Smooth muscle cell (in vitro differentiated cells): ENCODE results near the gene ABCA4. TPM values are rescaled to one million over a fixed set of nuclear protein-coding genes. Genes with fewer than 3 reads are reported as not detected.
A peak's percentile ranks its signal among the peaks of the same experiment; 100 is the strongest.

ENCODE experiments used
- DNase-seq: peaks from one replicate; lab custom pipeline; 2025; ENCODE audit not compliant: unreplicated experiment; lab: John Stamatoyannopoulos, UW
- H2AFZ ChIP-seq: fragments of 200-600 bp; sonication (generic); 2 replicates; pipeline ENCODE4 v1.6.0; 2016; ENCODE audit warnings: antibody characterized with exemption, low read depth, mild to moderate bottlenecking
- H3F3A ChIP-seq: fragments of 200-600 bp; sonication (generic); 2 replicates; pipeline ENCODE4 v1.6.0; 2017; ENCODE audit warnings: antibody characterized with exemption, low read depth
- H3K27ac ChIP-seq: fragments of 200-600 bp; sonication (generic); 2 replicates; pipeline ENCODE4 v1.5.1; 2016; ENCODE audit warnings: low read depth, mild to moderate bottlenecking
- H3K27me3 ChIP-seq: fragments of 200-600 bp; sonication (generic); 2 replicates; pipeline ENCODE4 v1.6.1; 2016; ENCODE audit warnings: low read depth, mild to moderate bottlenecking
- H3K36me3 ChIP-seq: fragments of 200-600 bp; sonication (generic); 2 replicates; pipeline ENCODE4 v1.5.1; 2016; ENCODE audit warnings: low read depth
- H3K4me1 ChIP-seq: fragments of 200-600 bp; sonication (generic); 2 replicates; pipeline ENCODE4 v1.5.1; 2016; ENCODE audit warnings: low read depth
- H3K4me2 ChIP-seq: fragments of 200-600 bp; sonication (generic); 2 replicates; pipeline ENCODE4 v1.6.0; 2016; ENCODE audit warnings: mild to moderate bottlenecking
- H3K4me3 ChIP-seq: fragments of 200-600 bp; sonication (generic); 2 replicates; pipeline ENCODE4 v1.5.1; 2016; ENCODE audit warnings: mild to moderate bottlenecking
- H3K79me2 ChIP-seq: fragments of 200-600 bp; sonication (generic); 2 replicates; pipeline ENCODE4 v1.6.0; 2016; ENCODE audit warnings: low read depth, mild to moderate bottlenecking
- H3K9ac ChIP-seq: fragments of 200-600 bp; sonication (generic); 2 replicates; pipeline ENCODE4 v1.6.0; 2016; ENCODE audit warnings: low read depth
- H3K9me3 ChIP-seq: fragments of 200-600 bp; sonication (generic); replicated peaks from 2 replicates; pipeline ENCODE4 v1.5.1; 2016; ENCODE audit warnings: low read depth
- H4K20me1 ChIP-seq: fragments of 200-600 bp; sonication (generic); 2 replicates; pipeline ENCODE4 v1.6.0; 2016; ENCODE audit warnings: low read depth
- CTCF ChIP-seq: fragments of 200-600 bp; sonication (generic); IDR thresholded peaks from 2 replicates; pipeline ENCODE4 v1.5.1; 2017; ENCODE audit warnings: borderline replicate concordance, mild to moderate bottlenecking, antibody characterized with exemption; ENCODE audit not compliant: insufficient read depth, poor library complexity, severe bottlenecking
- WGBS: methylation state at CpG from one replicate; pipeline ENCODE4 v1.1.7; 2016; ENCODE audit warnings: low lambda C conversion rate; 5-methylcytosine and 5-hydroxymethylcytosine counted together
- polyA plus RNA-seq: library from polyadenylated mRNA; unstranded; fragments of >200 nt; fragmentation: Nextera tagmentation; extraction: Ambion mirVana; gene quantifications from 2 replicates; pipeline ENCODE4 v1.2.1, GENCODE V29; 2016
- total RNA-seq: library from RNA; depleted of rRNA; stranded (reverse); fragments of >200 nt; gene quantifications from 2 replicates; pipeline ENCODE4 v1.2.3, GENCODE V29; 2014

The ABCA4 gene
- total and polyA plus RNA-seq, 2 experiments from 2014 or later: 0.46 to 0.99 TPM

DNA sequence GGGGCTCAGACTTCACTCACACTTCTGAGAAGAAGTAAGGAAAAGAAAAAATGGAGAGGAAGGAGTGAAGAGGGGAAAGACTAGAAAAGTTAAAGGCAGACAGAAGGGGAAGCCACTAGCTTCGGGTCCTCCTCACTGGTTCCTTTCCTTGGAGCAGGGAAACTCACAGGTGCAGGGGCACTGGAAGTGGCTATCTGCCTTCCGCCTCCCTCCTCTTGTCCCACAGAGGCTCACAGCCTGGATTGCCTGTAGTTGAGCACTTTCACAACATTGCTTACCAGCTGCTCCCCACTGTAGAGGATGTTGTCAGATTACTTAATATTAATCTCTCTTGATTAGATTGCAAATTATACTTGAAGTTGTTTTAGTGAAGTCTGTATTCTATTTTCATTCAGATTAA lies 21.6 kb upstream of the ABCA4 start:
- no peaks in the 10 kb centered on the region for H3K4me1 ChIP-seq
- H3K27ac ChIP-seq: no peak overlapping the region
- 89% methylated on average over 2 of the region's 2 CpGs for WGBS
- TF ChIP-seq CTCF: no peak
- no peaks in the 10 kb centered on the region for H3K79me2 ChIP-seq
- peaks cover 13% of the 10 kb centered on the region for H3F3A ChIP-seq
- no peaks in the 10 kb centered on the region for H3K27me3 ChIP-seq
- no peak overlapping the region for H2AFZ ChIP-seq
- H3K9ac ChIP-seq: no peak overlapping the region
- no peaks in the 10 kb centered on the region for H4K20me1 ChIP-seq
- DNase-seq: no peak
- H3K36me3 ChIP-seq: no peaks in the 10 kb centered on the region
- H3K4me3 ChIP-seq: no peak overlapping the region
- no peak overlapping the region for H3K4me2 ChIP-seq
- H3K9me3 ChIP-seq: no peaks in the 10 kb centered on the region

GRCh38 chr1:94142022-94142421 lies 21.1 kb upstream of the ABCA4 start:
- H3K9ac ChIP-seq: no peak overlapping the region

GRCh38 chr1:94132111-94132510 lies 11.2 kb upstream of the ABCA4 start:
- no peak for TF ChIP-seq CTCF
- Histone ChIP-seq H3K9me3 (no peaks in the 10 kb centered on the region), H3F3A (peaks cover 8% of the 10 kb centered on the region), H3K4me3 (no peak overlapping the region), H2AFZ (no peak overlapping the region), H3K36me3 (no peaks in the 10 kb centered on the region), H3K9ac (no peak overlapping the region), H3K79me2 (no peaks in the 10 kb centered on the region), H3K27ac (no peak overlapping the region), H3K27me3 (no peaks in the 10 kb centered on the region), H4K20me1 (no peaks in the 10 kb centered on the region), H3K4me2 (peak overlapping the region; percentile 49), H3K4me1 (no peaks in the 10 kb centered on the region)
- WGBS: 29% methylated on average over 5 of the region's 5 CpGs
- DNase-seq: no peak

More at GRCh38 chr1:94142022-94142421, 21.1 kb upstream of the ABCA4 start:
- H3K4me1 ChIP-seq: no peaks in the 10 kb centered on the region
- H3K9me3 ChIP-seq: no peaks in the 10 kb centered on the region
- H3K27ac ChIP-seq: no peak overlapping the region
- no peak overlapping the region for H3K4me3 ChIP-seq
- H3F3A ChIP-seq: peaks cover 13% of the 10 kb centered on the region
- no peaks in the 10 kb centered on the region for H3K27me3 ChIP-seq
- WGBS: 35% methylated on average over 1 of the region's 1 CpG
- no peaks in the 10 kb centered on the region for H3K36me3 ChIP-seq
- H4K20me1 ChIP-seq: no peaks in the 10 kb centered on the region
- no peak overlapping the region for H2AFZ ChIP-seq
- no peaks in the 10 kb centered on the region for H3K79me2 ChIP-seq
- H3K4me2 ChIP-seq: no peak overlapping the region
- no peak for TF ChIP-seq CTCF
- DNase-seq: no peak

GRCh38 chr1:94130851-94131595 lies 10.1 kb upstream of the ABCA4 start:
- DNase-seq: no peak
- Histone ChIP-seq H3K27ac (peak overlapping the region; percentile 61), H3F3A (peaks cover 8% of the 10 kb centered on the region), H3K79me2 (no peaks in the 10 kb centered on the region), H3K4me2 (peak overlapping the region; percentile 49), H3K36me3 (no peaks in the 10 kb centered on the region), H3K9ac (no peak overlapping the region), H3K4me3 (no peak overlapping the region), H3K9me3 (no peaks in the 10 kb centered on the region), H3K27me3 (no peaks in the 10 kb centered on the region), H2AFZ (no peak overlapping the region), H3K4me1 (no peaks in the 10 kb centered on the region), H4K20me1 (no peaks in the 10 kb centered on the region)
- TF ChIP-seq CTCF: no peak
- 30% methylated on average over 8 of the region's 8 CpGs for WGBS
